GM18505 (cell line): ENCODE data around the gene PIEZO1.

Source experiments
- ATAC-seq: cut with Tn5 transposase; IDR thresholded peaks from one replicate; pipeline ENCODE4 v1.9.1; 2021; ENCODE audit not compliant: unreplicated experiment
- POLR2A ChIP-seq: IDR thresholded peaks from 4 replicates; pipeline ENCODE4 v1.6.1; 2011; ENCODE audit warnings: borderline replicate concordance; ENCODE audit not compliant: insufficient read depth, insufficient read length; ENCODE audit errors: extremely low read depth

PIEZO1 gene

GRCh38 chr16:88706229-88706964, 78.6 kb downstream of the PIEZO1 start, which contains the start of the genes CTU2 and RNF166:
CTU2 (plus strand) TSS chr16:88706503; CDS start chr16:88706531, 28 bp downstream.
RNF166 (minus strand) TSS chr16:88706408; CDS start chr16:88706325, 83 bp downstream.
- peak; percentile 70 for TF ChIP-seq POLR2A
- ATAC-seq, result peak; percentile 62

- peak; percentile 15 for ATAC-seq
- TF ChIP-seq POLR2A, result no peak
Measured at GRCh38 chr16:88705801-88706228, 79.2 kb downstream of the PIEZO1 start.

- no peak for TF ChIP-seq POLR2A
- ATAC-seq, result no peak
Measured at GRCh38 chr16:88705076-88705684, 79.8 kb downstream of the PIEZO1 start.

- ATAC-seq, result no peak
- TF ChIP-seq POLR2A, result peak; percentile 62
Measured at GRCh38 chr16:88703486-88704309, 81.3 kb downstream of the PIEZO1 start.

- no peak for TF ChIP-seq POLR2A
- no peak for ATAC-seq
Measured at GRCh38 chr16:88702371-88703210, 82.4 kb downstream of the PIEZO1 start.

GRCh38 chr16:88701581-88702370, 83.2 kb downstream of the PIEZO1 start:
- no peak for ATAC-seq
- TF ChIP-seq POLR2A, result no peak

- peak; percentile 58 for ATAC-seq
- TF ChIP-seq POLR2A, result peak; percentile 57
Measured at GRCh38 chr16:88700636-88701482, 84.2 kb downstream of the PIEZO1 start.

GRCh38 chr16:88700322-88700635, 84.7 kb downstream of the PIEZO1 start:
- no peak for ATAC-seq
- TF ChIP-seq POLR2A, result no peak

- TF ChIP-seq POLR2A, result no peak
- no peak for ATAC-seq
Measured at GRCh38 chr16:88699180-88699579, 85.8 kb downstream of the PIEZO1 start.

GRCh38 chr16:88698646-88699045, 86.4 kb downstream of the PIEZO1 start:
- no peak for TF ChIP-seq POLR2A
- ATAC-seq, result no peak
